SK-N-DZ (cell line): ENCODE results near the gene NAMPT.
"Not testable (repeated sequence)": the region's sequence is repeated elsewhere in the genome, so short reads cannot be mapped to it uniquely, and the experiment has no call there.

Experiments
- DNase-seq: peaks from one replicate; pipeline ENCODE4 v3.0.0-alpha.2; 2015; ENCODE audit warnings: low spot score

NAMPT gene

GRCh38 chr7:106231856-106232490 lies 52.8 kb downstream of the NAMPT start:
- DNase-seq, result no peak

DNA sequence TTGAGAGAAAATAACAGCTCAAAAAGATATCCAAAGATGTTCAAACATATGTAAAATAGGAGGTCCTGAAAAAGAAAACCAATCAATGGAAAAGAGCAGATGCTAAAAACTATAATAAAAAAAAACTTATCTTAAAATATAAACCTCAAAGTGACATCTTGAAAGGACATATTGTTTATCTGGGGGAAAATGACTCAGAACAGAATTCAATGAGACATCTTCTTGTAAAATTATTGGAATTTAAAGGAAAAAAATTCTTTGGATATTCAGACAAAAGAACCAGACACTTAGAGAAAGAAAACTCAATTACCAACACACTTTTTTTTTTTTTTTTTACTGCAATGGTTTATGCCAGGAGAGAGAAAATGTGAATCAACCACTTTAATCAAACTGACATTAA lies 58.9 kb downstream of the NAMPT start:
- DNase-seq, result no peak

DNA sequence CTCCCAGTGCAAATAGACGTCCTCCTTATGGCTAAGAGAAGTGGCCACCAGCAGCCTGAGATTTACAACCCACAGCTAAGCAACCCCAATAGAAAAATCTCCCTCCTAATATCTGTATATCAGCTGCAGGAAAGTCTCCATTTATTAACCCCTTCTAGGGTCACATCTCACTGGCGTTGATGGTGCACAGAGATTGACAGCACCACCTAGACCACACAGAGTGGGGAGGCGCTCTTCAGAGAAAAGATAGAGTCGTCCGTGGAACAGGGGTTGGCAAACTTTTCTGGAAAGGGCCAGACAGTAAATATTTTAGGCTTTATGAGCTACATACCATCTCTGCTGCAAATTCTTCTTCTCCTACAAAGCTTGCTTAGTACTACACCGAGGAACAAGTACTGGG lies 60.0 kb downstream of the NAMPT start:
- DNase-seq, result no peak

DNA sequence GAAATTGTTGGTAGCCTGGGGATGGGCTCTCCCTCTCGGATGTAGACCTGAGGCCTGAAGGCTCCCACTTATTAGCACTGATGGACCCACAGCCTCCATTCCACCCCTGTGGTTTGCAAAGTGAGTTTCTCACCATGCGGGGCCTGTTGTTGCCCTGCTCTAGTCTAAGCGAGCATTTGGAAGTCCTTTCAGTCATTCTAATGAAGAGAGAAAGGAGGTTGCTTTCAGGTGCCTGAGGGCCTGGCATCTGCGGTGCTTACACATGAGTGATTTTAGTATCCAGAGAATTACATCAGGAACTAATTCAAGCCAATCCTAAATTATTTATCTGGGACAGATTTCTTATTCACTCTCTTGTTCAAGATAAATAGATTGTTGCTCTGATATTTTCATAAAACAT lies 61.6 kb downstream of the NAMPT start:
- DNase-seq, result no peak

DNA sequence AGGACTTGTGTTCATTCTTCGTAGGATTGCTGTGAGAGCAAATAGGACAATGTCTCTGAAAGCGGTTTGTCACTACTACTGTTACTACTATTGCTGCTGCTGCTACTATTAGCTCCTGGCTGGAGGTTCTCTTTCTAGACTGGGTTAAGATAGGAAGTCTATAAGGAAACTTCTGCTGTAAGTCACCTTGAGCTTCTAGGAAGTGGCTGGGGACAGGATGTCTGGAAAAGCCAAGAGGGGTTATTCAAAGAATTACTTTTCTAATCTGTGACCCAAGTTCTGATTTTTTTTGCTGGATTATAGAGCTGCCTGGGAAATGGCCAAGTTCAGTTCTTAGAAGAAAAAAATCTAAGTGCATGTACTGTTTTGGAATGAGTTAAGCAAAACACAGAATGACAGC lies 62.2 kb downstream of the NAMPT start:
- no peak for DNase-seq

DNA sequence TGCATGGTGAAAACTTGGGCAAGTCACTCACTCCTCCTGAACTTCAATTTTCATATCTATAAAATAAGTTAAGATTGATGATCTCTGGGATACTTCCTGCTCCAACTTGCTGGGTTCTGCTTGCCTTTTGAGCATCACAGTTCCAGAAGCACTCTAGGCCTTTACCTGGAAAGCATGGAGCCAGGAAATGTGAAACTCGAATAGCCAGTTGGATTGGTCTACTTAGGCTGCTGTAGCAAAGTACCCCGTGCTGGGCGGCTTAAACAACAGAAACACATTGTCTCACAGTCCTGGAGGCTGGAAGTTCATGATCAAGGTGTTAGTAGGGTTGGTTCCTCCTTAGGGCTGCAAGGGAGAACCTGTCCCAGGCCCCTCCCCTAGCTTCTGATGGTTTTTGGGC lies 64.5 kb downstream of the NAMPT start:
- no peak for DNase-seq

DNA sequence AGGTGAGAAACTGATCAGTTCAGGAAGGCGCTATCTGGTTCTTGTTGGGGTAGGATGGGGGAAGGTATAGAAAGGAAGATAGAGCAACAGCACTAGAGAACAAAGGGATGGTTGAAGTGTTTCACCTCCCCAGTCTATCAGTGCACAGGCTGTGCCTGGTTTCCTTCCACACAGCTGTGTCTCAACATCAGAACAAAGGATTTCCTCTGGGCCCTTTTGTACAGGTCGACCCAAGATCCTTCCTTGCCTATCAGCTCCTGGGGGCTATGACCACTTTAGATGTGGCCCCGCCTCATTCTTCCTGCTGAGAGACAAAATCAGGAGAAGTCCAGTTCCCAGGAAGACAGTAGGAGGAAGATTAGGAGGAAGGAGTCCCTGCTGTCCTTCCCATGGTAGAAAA lies 65.6 kb downstream of the NAMPT start:
- DNase-seq, result no peak

GRCh38 chr7:106218546-106218945 lies 66.2 kb downstream of the NAMPT start:
- DNase-seq, result no peak

DNA sequence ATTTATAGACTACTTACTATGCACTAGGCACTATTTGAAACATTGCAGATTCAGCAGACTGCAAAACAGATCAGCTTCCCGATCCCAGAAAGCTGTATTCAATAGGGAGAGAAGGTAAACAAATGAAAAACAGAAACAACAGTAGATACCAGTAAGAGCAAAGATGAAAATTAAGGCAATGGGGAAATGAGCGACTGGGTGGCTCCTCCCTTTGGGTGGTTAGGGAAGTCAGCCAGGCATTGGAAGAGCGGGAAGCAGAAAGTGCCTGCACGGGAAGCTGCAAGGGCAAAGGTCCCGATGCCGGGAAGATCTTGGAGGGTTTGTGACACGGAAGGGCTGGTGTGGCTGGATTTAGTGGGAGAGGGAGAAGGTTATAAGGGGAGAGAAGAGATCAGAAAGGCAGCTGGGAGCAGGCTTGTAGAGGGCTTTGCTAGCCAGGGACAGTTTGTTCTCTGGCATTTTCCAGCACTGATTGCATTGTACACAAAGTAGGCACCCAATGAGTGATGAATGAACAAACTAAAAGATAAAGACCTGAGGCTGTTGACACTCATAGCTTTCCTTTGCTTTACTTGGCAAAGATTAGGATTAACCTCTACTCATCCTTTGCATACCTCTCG lies 67.8 kb downstream of the NAMPT start:
- DNase-seq, result no peak

DNA sequence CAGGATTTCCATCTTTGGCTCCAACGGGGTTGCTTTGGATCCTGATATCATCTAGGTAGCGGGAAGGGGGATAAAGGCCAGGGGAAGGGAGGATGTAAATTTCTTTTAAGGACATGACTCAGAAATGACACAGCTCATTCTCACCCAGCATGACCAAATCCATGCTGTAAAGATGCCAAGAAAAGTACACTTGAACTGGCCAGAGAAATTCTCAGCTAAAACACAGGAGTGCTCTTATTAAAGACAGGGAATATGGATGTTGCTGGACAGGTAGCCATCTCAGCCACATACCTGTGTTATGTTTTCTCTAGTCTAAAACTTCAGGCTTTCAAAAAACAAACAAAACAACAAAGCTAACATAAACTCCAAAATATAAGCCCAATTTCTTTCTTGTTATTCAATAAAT lies 68.3 kb downstream of the NAMPT start:
- no peak for DNase-seq

DNA sequence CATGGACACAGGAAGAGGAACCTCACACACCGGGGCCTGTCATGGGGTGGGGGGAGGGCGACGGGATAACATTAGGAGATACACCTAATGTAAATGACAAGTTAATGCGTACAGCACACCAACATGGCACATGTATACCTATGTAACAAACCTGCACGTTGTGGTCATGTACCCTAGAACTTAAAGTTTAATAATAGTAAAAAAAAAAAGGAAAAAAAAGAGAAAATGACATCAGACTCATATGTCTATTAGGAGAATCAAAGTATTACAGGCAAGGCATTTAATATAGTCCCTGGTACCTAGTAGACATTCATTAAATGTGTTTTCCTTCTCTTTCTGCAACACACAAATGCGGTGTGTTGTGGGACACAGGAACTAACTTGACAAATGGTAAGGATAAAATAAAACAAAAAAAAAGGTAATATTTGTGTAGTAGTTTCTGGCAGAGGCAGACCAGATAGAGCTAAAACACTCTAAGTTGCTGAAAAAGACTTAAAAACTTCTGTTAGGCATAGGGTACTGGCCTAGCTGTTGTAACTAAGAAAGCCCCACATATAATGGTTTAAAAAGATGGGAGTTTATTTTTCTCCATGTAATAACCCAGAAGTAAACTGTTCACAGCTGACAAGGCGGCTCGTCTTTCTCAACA lies 68.8 kb downstream of the NAMPT start:
- no peak for DNase-seq

DNA sequence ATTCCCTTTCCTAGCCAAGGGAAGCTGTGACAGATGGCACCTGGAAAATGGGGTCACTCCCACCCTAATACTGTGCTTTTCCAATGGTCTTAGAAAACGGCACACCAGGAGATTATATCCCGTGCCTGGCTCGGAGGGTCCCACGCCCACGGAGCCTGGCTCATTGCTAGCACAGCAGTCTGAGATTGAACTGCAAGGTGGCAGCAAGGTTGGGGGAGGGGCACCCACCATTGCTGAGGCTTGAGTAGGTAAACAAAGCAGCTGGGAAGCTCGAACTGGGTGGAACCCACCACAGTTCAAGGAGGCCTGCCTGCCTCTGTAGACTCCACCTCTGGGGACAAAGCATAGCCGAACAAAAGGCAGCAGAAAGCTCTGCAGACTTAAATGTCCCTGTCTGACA lies 75.8 kb downstream of the NAMPT start:
- DNase-seq, result not testable (repeated sequence)

- DNase-seq, result no peak
Observed at GRCh38 chr7:106206826-106207541, 77.8 kb downstream of the NAMPT start.

- no peak for DNase-seq
Observed at GRCh38 chr7:106205621-106206222, 79.1 kb downstream of the NAMPT start.

DNA sequence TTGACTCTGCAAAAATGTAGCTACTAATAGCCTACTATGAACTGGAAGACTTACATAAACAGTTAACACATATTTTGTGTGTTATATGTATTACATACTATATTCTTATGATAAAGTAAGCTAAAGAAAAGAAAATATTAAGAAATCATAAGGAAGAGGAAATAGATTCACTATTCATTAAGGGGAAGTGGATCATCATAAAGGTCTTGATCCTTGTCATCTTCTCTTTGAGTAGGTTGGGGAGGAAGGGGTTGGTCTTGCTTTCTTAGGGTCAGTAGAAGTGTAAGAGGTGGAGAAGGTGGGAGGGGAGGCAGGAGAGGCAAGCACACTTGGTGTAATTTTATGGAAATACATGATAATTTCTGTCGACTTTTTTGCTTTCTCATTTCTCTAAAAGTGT lies 81.3 kb downstream of the NAMPT start:
- DNase-seq, result no peak

DNA sequence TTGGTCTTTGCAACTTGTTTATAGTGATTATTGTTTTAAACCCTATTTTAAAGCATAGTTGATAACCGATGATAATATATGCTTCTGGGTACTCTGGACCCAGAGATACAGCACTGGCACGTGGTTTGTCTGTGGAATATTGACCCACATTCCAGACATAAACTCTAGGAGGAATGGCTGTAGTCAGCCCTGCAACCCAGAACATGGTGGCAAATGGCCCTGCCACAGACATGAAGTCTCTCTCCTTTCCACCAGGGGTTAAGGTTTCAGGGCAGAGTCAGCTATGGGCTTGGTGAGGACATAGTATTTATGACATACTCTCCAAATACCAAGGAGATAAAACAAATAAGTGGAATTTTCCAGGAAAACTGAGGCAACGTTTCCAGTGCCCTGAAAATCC lies 83.6 kb downstream of the NAMPT start:
- DNase-seq, result no peak

DNA sequence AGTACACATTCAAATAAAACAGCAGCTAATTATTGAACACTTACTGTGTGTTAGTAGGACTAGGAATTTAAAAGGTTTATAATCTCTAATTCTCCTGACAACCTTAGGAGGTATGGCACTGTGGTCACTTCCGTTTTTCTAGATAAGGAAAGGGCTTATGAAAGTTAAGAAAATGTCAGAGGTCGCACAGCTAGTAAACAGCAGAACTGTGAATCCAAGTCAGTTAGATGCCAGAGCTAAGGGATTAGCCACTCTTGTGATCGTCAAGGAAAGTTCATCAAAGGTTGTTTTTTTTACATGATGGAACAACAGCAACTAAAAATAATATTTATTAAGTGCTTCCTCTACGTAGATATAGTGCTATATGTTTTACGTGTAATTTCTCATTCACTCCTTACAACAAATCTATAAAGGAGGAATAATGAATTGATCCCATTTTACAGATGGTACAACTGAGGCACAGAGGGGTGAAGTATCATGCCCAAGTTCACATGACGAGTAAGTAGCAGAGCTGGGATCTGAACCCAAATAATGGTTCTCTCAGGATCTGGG lies 84.9 kb downstream of the NAMPT start:
- DNase-seq, result no peak

GRCh38 chr7:106199024-106199423 lies 85.8 kb downstream of the NAMPT start:
- no peak for DNase-seq
